Measurements from ENCODE around the gene CACNB1. TPM values are rescaled to one million over a fixed set of nuclear protein-coding genes. Genes with fewer than 3 reads are reported as not detected.
A peak's percentile ranks its signal among the peaks of the same experiment; 100 is the strongest.

Gene CACNB1
- total and polyA plus RNA-seq, 10 of the 15 experiments (the other 5 are each of a cell fraction or from before 2014, with no cell fraction given) = 0.06 to 15.6 (median 6.3) TPM

DNA sequence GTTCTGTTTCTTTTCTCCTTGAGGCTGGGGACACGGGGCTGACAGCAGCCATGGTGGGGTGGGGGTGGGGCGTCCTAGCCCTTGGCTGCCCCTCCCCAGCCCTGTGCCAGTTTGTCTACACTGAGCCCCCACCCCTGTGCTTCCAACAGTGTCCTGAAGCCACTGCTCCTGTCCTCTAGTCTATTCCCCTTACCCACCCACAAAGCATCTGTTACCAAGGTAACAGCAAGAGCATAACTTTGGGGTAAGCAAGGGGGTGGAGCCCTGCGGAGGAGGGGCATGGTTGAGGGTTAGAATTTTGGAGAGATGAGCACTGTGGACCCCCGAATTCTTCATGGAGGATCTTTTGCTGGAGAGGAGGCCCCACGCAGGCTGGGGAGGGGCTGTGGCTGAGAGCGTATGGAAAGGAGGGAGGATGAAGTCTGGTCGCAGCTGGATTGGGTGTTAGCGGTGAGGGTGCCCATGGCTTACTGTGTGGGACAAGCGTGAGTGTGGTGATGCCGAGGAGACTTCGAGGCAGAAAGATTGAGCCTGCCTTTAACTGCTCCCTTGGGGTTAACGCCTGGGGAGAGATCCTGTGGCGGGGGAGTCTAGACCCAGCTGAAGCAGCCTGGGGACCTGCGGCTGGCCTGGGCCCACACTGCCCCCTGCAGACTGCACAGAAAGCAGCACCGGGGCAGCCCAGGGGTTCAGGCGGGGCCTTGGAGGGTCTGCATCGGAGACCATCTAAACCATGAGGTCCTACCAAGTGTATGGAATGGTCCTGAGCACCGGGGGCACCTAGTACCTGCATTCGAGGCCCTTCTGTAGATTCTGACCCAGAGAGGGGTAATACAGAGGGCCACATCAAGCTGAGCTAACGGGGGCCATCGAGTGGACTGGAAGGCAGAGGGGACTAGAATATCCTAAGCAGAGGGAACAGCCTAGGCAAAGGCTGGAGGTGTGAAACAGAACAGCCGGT lies 34.4 kb upstream of the CACNB1 start (continued):
- no peak for TF ChIP-seq IRF3 (IDR thresholded peaks at IDR 0.05)
- no peak for TF ChIP-seq NFIC (IDR thresholded peaks at IDR 0.05; ENCODE audit: low read depth, low read length)
- TF ChIP-seq GATAD2B (conservative IDR thresholded peaks at IDR 0.05; ENCODE audit: low read depth) = peak; percentile 41; the same call in 1 of the 2 replicates
- no peak for TF ChIP-seq HSF1 (IDR thresholded peaks at IDR 0.05; ENCODE audit: low read depth, low read length)
- no peak for TF ChIP-seq ZNF274 (IDR thresholded peaks at IDR 0.05; ENCODE audit: insufficient read depth, insufficient read length)
- TF ChIP-seq POLR2A (IDR thresholded peaks at IDR 0.05; ENCODE audit: low read depth, low read length) = no peak
- TF ChIP-seq SUZ12 (IDR thresholded peaks at IDR 0.05; ENCODE audit: unreplicated experiment) = no peak
- TF ChIP-seq BMI1 (IDR thresholded peaks at IDR 0.05; ENCODE audit: borderline replicate concordance) = peak; percentile 66; the same call in 1 of the 2 replicates
- TF ChIP-seq YBX1 (IDR thresholded peaks at IDR 0.05) = no peak
